Astrocyte of the spinal cord (primary cell): Measurements from ENCODE around the gene PLA2G7.
A peak's percentile ranks its signal among the peaks of the same experiment; 100 is the strongest.

Source experiments
- DNase-seq: peaks from one replicate; pipeline ENCODE4 v3.0.0; 2011; ENCODE audit warnings: low read depth, low spot score
- H3K4me3 ChIP-seq: 2 replicates; pipeline ENCODE4 v1.5.1; 2011; ENCODE audit warnings: low read depth, mild to moderate bottlenecking, low read length, moderate library complexity
- in situ Hi-C: cut with HindIII; loops from 2 replicates; pipeline ENCODE4 v1.10.0; 2017; ENCODE audit warnings: low sequenced_read_pairs
- TF ChIP-seq, protein P1 (sequence below): IDR thresholded peaks from 2 replicates; pipeline ENCODE4 v1.5.1; 2012; ENCODE audit warnings: low read depth, mild to moderate bottlenecking, low read length, inconsistent platforms

PLA2G7 gene

DNA sequence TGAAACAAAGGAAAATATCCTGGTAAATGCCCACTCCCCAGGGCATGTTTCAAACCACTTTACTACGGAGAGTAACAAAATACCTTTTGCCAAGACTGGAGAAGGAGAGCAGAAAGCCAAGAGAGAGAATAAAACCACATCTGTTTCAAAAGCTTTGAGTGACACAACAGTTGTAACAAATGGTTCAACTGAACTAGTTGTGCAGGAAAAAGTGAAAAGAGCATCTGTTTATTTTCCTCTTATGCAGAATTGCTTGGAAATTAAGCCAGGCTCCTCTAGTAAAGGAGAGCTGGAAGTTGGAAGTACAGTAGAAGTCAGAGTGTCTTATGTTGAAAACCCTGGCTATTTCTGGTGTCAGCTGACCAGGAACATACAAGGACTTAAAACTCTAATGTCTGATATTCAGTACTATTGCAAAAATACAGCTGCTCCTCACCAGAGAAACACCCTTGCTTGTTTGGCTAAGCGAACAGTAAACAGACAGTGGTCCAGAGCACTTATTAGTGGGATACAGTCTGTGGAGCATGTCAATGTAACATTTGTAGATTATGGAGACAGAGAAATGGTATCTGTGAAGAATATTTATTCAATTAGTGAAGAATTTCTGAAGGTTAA lies 44.9 kb downstream of the PLA2G7 start:
- no peak overlapping the region for H3K4me3 ChIP-seq
- TF ChIP-seq, protein P1, sequence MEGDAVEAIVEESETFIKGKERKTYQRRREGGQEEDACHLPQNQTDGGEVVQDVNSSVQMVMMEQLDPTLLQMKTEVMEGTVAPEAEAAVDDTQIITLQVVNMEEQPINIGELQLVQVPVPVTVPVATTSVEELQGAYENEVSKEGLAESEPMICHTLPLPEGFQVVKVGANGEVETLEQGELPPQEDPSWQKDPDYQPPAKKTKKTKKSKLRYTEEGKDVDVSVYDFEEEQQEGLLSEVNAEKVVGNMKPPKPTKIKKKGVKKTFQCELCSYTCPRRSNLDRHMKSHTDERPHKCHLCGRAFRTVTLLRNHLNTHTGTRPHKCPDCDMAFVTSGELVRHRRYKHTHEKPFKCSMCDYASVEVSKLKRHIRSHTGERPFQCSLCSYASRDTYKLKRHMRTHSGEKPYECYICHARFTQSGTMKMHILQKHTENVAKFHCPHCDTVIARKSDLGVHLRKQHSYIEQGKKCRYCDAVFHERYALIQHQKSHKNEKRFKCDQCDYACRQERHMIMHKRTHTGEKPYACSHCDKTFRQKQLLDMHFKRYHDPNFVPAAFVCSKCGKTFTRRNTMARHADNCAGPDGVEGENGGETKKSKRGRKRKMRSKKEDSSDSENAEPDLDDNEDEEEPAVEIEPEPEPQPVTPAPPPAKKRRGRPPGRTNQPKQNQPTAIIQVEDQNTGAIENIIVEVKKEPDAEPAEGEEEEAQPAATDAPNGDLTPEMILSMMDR, result no peak
- DNase-seq, result no peak
- in situ Hi-C loops, result no loop called here

DNA sequence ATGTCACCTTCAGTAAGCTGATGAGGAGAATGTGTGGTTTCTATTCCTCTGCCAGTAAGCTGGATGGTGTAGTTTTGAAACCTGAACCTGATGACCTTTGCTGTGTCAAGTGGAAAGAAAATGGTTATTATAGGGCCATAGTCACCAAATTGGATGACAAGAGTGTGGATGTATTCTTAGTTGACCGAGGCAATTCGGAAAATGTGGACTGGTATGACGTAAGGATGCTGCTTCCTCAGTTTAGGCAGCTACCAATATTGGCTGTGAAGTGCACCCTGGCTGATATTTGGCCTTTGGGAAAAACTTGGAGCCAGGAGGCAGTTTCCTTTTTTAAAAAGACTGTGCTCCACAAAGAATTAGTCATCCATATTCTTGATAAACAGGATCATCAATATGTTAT lies 45.5 kb downstream of the PLA2G7 start:
- in situ Hi-C loops, result no loop called here
- DNase-seq, result no peak
- TF ChIP-seq, protein P1, result no peak
- H3K4me3 ChIP-seq, result no peak overlapping the region

DNA sequence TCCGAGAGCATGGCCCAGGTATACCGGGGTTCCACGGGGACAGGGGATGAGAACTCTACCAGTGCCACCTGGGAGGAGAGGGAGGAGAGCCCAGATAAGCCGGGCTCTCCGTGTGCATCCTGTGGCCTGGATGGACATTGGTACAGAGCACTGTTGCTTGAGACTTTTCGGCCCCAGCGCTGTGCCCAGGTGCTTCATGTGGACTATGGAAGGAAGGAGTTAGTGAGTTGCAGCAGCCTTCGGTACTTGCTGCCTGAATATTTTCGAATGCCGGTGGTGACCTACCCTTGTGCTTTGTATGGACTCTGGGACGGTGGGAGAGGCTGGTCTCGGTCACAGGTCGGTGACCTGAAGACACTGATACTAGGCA lies 46.2 kb downstream of the PLA2G7 start:
- TF ChIP-seq, protein P1, result no peak
- no peak overlapping the region for H3K4me3 ChIP-seq
- in situ Hi-C loops, result no loop called here
- no peak for DNase-seq

DNA sequence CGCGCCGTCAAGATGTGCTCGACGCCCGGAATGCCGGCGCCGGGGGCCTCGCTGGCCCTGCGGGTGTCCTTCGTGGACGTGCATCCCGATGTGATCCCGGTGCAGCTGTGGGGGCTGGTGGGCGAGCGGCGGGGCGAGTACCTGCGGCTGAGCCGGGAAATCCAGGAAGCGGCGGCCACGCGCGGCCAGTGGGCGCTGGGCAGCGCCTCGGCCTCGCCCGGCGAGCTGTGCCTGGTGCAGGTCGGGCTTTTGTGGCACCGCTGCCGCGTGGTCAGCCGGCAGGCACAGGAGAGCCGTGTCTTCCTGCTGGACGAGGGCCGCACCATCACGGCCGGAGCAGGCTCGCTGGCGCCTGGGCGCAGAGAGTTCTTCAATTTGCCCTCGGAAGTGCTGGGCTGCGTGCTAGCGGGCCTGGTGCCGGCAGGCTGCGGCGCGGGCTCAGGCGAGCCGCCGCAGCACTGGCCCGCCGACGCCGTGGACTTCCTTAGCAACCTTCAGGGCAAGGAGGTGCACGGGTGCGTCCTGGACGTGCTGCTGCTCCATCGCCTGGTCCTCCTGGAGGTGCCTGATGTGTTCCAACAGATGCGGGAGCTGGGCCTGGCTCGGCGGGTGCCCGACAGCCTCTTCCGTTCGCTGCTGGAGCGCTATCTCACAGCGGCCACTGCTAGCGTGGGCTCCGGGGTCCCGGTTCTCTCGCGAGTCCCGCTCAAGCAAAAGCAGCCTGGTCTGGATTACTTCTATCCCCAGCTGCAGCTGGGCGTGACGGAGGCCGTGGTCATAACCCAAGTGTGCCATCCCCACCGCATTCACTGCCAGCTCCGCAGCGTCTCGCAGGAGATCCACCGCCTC lies 46.8 kb downstream of the PLA2G7 start:
- in situ Hi-C loops, result no loop called here
- TF ChIP-seq, protein P1, result no peak
- H3K4me3 ChIP-seq, result no peak overlapping the region
- DNase-seq, result no peak

DNA sequence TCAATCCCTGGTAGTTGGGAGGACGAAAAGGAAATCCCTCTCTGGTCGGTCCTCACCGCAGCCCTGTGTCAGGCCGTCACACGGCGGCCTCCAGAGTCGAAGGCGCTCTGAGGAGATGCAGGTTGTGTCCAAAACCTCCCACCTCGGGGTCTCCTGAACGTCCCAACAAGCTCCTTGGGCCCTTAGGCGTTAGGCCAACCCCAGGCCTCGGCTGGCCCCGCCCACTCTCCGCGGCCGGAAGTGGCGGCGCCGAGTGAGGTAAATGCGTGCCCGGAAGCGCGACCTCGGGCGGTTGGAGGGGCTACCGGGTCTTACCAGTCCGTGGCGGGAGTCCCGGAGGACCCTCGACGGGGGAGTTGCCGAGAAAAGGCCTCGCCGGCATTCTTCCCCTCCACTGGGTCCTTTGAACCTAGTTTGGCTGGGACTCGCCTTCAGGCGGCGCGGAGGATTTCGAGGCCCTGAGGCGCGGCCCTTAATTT lies 47.5 kb downstream of the PLA2G7 start, which contains the start of gene TDRD6:
Gene TDRD6, plus strand, starts transcription at position 267 of the 479 bp plus-strand sequence. CDS start 244 bp downstream, outside the sequence.
- DNase-seq, result no peak
- in situ Hi-C loops, result no loop called here
- H3K4me3 ChIP-seq, result no peak within 1 kb of the TSS
- TF ChIP-seq, protein P1, result no peak

DNA sequence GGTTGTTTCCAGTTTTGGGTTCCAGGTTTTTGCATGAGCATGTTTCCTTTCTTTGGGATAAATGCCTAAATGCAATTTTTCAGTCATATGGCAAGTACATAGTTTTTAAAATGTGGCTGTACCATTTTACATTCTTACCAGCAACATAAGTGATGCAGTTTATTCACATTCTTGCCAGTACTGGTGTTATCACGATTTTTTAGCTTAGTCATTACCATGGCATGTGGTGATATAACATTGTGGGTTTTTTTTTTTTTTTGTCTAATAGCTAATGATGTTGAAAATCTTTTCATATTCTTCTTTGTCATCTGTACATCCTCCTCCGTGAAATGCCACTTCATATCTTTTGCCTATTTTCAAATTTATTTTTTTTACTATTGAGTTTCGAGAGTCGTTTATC lies 50.4 kb downstream of the PLA2G7 start:
- in situ Hi-C loops, result no loop called here
- DNase-seq, result peak; percentile 51
- H3K4me3 ChIP-seq, result no peak overlapping the region
- TF ChIP-seq, protein P1, result no peak
